ENCODE measurements around the gene FAM227B.

DNA sequence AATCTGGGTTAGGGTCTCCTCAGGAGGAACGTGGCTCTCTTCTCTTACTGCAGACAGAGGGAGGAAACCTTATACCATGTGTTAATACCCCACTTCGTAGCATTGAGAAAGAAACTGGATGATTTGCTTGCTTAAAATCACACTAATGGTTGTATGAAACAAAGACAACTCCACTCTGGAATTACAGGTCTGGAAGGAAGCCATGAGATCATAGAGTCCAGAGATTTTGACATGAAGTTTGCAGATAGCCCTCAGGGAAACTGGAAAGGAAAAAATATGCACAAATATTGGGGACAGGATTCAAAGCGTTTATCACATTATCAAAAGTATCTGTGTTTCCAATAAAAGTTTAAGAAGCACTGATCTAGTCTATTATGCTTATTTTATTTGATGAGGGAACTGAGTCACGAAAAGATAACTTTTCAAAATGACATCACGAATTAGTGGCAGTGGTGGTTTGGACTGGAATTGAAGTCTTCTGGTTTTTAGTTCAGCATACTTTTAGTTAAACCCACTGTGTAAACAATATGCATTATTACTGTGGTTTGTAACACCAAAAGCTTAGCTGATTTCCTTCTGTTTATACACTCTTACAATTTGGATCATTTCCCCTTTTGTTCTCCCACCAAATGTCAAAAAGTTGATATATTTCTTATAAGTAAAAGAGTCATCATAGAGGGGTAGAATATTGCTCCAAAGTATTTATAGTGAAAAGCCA, 180.8 kb downstream of the FAM227B start:
- TF ChIP-seq, protein P1, sequence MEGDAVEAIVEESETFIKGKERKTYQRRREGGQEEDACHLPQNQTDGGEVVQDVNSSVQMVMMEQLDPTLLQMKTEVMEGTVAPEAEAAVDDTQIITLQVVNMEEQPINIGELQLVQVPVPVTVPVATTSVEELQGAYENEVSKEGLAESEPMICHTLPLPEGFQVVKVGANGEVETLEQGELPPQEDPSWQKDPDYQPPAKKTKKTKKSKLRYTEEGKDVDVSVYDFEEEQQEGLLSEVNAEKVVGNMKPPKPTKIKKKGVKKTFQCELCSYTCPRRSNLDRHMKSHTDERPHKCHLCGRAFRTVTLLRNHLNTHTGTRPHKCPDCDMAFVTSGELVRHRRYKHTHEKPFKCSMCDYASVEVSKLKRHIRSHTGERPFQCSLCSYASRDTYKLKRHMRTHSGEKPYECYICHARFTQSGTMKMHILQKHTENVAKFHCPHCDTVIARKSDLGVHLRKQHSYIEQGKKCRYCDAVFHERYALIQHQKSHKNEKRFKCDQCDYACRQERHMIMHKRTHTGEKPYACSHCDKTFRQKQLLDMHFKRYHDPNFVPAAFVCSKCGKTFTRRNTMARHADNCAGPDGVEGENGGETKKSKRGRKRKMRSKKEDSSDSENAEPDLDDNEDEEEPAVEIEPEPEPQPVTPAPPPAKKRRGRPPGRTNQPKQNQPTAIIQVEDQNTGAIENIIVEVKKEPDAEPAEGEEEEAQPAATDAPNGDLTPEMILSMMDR (IDR thresholded peaks at IDR 0.05), result no peak
- TF ChIP-seq EZH2 (IDR thresholded peaks at IDR 0.05) (no peak), EZH2phosphoT487 (IDR thresholded peaks at IDR 0.05) (no peak)
